WTC11 (cell line): Measurements from ENCODE around the gene ZFHX3.

ENCODE experiments used
- AFF4 ChIP-seq: sonication (generic); formaldehyde crosslinking; IDR thresholded peaks from 2 replicates; pipeline ENCODE4 v1.8.1; 2023; ENCODE audit warnings: mild to moderate bottlenecking, missing genetic modification reagents, borderline replicate concordance
- ATF3 ChIP-seq: sonication (generic); formaldehyde crosslinking; conservative IDR thresholded peaks from 2 replicates; pipeline ENCODE4 v1.8.1; 2022; ENCODE audit warnings: mild to moderate bottlenecking, missing genetic modification reagents
- CREB1 ChIP-seq: sonication (generic); formaldehyde crosslinking; IDR thresholded peaks from 2 replicates; pipeline ENCODE4 v1.8.0; 2023; ENCODE audit warnings: mild to moderate bottlenecking, missing genetic modification reagents
- CREM ChIP-seq: sonication (generic); formaldehyde crosslinking; IDR thresholded peaks from 2 replicates; pipeline ENCODE4 v1.8.1; 2022; ENCODE audit warnings: mild to moderate bottlenecking, missing genetic modification reagents, moderate library complexity
- CTCF ChIP-seq: fragments of 200-600 bp; IDR thresholded peaks from 2 replicates; pipeline ENCODE4 v1.8.0; 2022; ENCODE audit warnings: antibody characterized with exemption
- ELF4 ChIP-seq: sonication (generic); formaldehyde crosslinking; IDR thresholded peaks from 2 replicates; pipeline ENCODE4 v1.8.1; 2022; ENCODE audit warnings: low read depth, mild to moderate bottlenecking, moderate library complexity, missing genetic modification reagents
- ESRRA ChIP-seq: sonication (generic); formaldehyde crosslinking; IDR thresholded peaks from 2 replicates; pipeline ENCODE4 v1.8.1; 2022; ENCODE audit warnings: mild to moderate bottlenecking, missing genetic modification reagents, borderline replicate concordance
- SOX15 ChIP-seq: fragments of 250-450 bp; sonication (Bioruptor Pico); IDR thresholded peaks from 2 replicates; pipeline ENCODE4 v1.9.0; 2021; ENCODE audit warnings: mild to moderate bottlenecking
- SP1 ChIP-seq: sonication (generic); formaldehyde crosslinking; conservative IDR thresholded peaks from 2 replicates; pipeline ENCODE4 v1.8.1; 2022; ENCODE audit warnings: missing genetic modification reagents
- TEAD4 ChIP-seq: sonication (generic); formaldehyde crosslinking; IDR thresholded peaks from 2 replicates; pipeline ENCODE4 v1.8.0; 2022; ENCODE audit warnings: mild to moderate bottlenecking, missing genetic modification reagents
- USF1 ChIP-seq: sonication (generic); formaldehyde crosslinking; IDR thresholded peaks from 2 replicates; pipeline ENCODE4 v1.8.0; 2022; ENCODE audit warnings: mild to moderate bottlenecking, missing genetic modification reagents
- ZSCAN18 ChIP-seq: fragments of 250-450 bp; sonication (Bioruptor Pico); IDR thresholded peaks from 2 replicates; pipeline ENCODE4 v2.1.2; 2022; ENCODE audit warnings: mild to moderate bottlenecking, moderate library complexity

- no peak for TF ChIP-seq CTCF
- no peak for TF ChIP-seq USF1 (CRISPR knock-in tag)
- TF ChIP-seq SOX15 (CRISPR knock-in tag): no peak
- TF ChIP-seq ELF4: no peak
- no peak for TF ChIP-seq ZSCAN18
- no peak for TF ChIP-seq AFF4 (CRISPR knock-in tag)
- TF ChIP-seq SP1 (CRISPR knock-in tag): no peak
- no peak for TF ChIP-seq ATF3 (CRISPR knock-in tag)
- TF ChIP-seq CREM: no peak
- TF ChIP-seq ESRRA (CRISPR knock-in tag): no peak
- TF ChIP-seq CREB1 (CRISPR knock-in tag): no peak
- TF ChIP-seq TEAD4 (CRISPR knock-in tag): no peak
Observed at GRCh38 chr16:72814226-72814625, 233.7 kb downstream of the ZFHX3 start.
